Naive thymus-derived CD4-positive, alpha-beta T cell (primary cell): ENCODE results near the gene MMS19. TPM values are rescaled to one million over a fixed set of nuclear protein-coding genes. Genes with fewer than 3 reads are reported as not detected.
"Not testable (repeated sequence)": the region's sequence is repeated elsewhere in the genome, so short reads cannot be mapped to it uniquely, and the experiment has no call there.

Experiments
- ATAC-seq: fragments of 150-1000 bp; cut with Tn5 transposase; 2 replicates; pipeline ENCODE4 v1.10.0; 2021; ENCODE audit warnings: mild to moderate bottlenecking, moderate library complexity
- CTCF ChIA-PET: fragments of 350-600 bp; sonication (Branson Sonifier 250); formaldehyde crosslinking; loops from one replicate; lab custom pipeline; 2021; ENCODE audit warnings: antibody characterized with exemption; lab: Charles Lee
- POLR2A ChIA-PET: fragments of 350-600 bp; sonication (Branson Sonifier 250); formaldehyde crosslinking; loops from one replicate; lab custom pipeline; 2021; ENCODE audit warnings: antibody characterized with exemption, inconsistent platforms; lab: Charles Lee
- DNase-seq, 9 donors: peaks; one replicate each; pipeline versions ENCODE4 v3.0.0 to v3.0.0-alpha.2; 2020 to 2022; ENCODE audit warnings: mixed read lengths in 1 of 9
- H3K27ac ChIP-seq: one replicate; pipeline ENCODE4 v1.7.0; 2013; ENCODE audit warnings: mild to moderate bottlenecking, low read depth, low read length, moderate library complexity
- H3K27me3 ChIP-seq, 2 donors: one replicate each; pipeline ENCODE4 v1.7.0; 2013; ENCODE audit warnings: low read length in 2 of 2, mild to moderate bottlenecking in 2 of 2, moderate library complexity in 2 of 2; ENCODE audit not compliant: control insufficient read depth in 2 of 2, insufficient read depth in 2 of 2
- H3K36me3 ChIP-seq, 3 experiments: 1 replicate in 2 of 3; 2 replicates in 1 of 3; pipeline ENCODE4 v1.7.0; 2013; ENCODE audit warnings: low read length in 3 of 3, mild to moderate bottlenecking in 3 of 3, moderate library complexity in 1 of 3; ENCODE audit not compliant: insufficient read depth in 3 of 3, control insufficient read depth in 2 of 3
- H3K4me1 ChIP-seq, 2 donors: one replicate each; pipeline ENCODE4 v1.7.0; 2013; ENCODE audit warnings: low read length in 2 of 2, mild to moderate bottlenecking in 2 of 2, moderate library complexity in 1 of 2; ENCODE audit not compliant: control insufficient read depth in 2 of 2, insufficient read depth in 2 of 2
- H3K4me3 ChIP-seq: 2 replicates; pipeline ENCODE4 v1.7.0; 2013; ENCODE audit warnings: mild to moderate bottlenecking, low read length
- H3K9me3 ChIP-seq, 3 experiments: 1 replicate in 2 of 3; 2 replicates in 1 of 3; pipeline ENCODE4 v1.7.0; 2013; ENCODE audit warnings: low read length in 3 of 3; ENCODE audit not compliant: control insufficient read depth in 2 of 3
- H3K27ac Mint-ChIP-seq, 9 donors: one replicate each; pipeline ENCODE4 v1.8.0; 2020 to 2022; ENCODE audit warnings: mixed read lengths in 9 of 9, mild to moderate bottlenecking in 8 of 9, moderate library complexity in 5 of 9, inconsistent platforms in 2 of 9
- H3K27me3 Mint-ChIP-seq, 5 donors: one replicate each; pipeline ENCODE4 v1.8.0; 2021 to 2022; ENCODE audit warnings: mixed read lengths in 5 of 5, mild to moderate bottlenecking in 1 of 5
- H3K36me3 Mint-ChIP-seq, 5 donors: one replicate each; pipeline ENCODE4 v1.8.0; 2020 to 2022; ENCODE audit warnings: mixed read lengths in 5 of 5, mild to moderate bottlenecking in 3 of 5, inconsistent platforms in 1 of 5
- H3K4me1 Mint-ChIP-seq, 7 donors: one replicate each; pipeline ENCODE4 v1.8.0; 2020 to 2022; ENCODE audit warnings: mixed read lengths in 7 of 7, mild to moderate bottlenecking in 3 of 7, inconsistent platforms in 1 of 7
- H3K4me3 Mint-ChIP-seq, 10 donors: one replicate each; pipeline ENCODE4 v1.8.0; 2020 to 2022; ENCODE audit warnings: mild to moderate bottlenecking in 10 of 10, mixed read lengths in 10 of 10, moderate library complexity in 6 of 10, inconsistent platforms in 2 of 10
- H3K9me3 Mint-ChIP-seq, 11 donors: one replicate each; pipeline ENCODE4 v1.8.0; 2020 to 2022; ENCODE audit warnings: mixed read lengths in 11 of 11, mild to moderate bottlenecking in 4 of 11, inconsistent platforms in 1 of 11, moderate library complexity in 1 of 11
- intact Hi-C, 2 donors: fragments of 100-400 bp; cut with micrococcal nuclease; formaldehyde crosslinking; loops; one replicate each; pipeline ENCODE4 v1.15.1; 2023
- polyA plus RNA-seq, 2 donors: library from polyadenylated mRNA; unstranded; fragments of 300-500 nt; fragmentation: Illumina TruSeq; gene quantifications; one replicate each; pipeline ENCODE4 v1.2.3, GENCODE V29; 2021
- total RNA-seq, 6 experiments: library from RNA in 5 of 6; stranded (reverse) in 5 of 6; gene quantifications; 1 replicate in 5 of 6; 2 replicates in 1 of 6; pipeline ENCODE4 v1.2.3 and lab custom pipeline; 2021 to 2026

The MMS19 gene
- total and polyA plus RNA-seq, 7 experiments from 2014 or later = 37.4 to 113 (median 82.0) TPM

GRCh38 chr10:97428572-97428981 is 69.6 kb downstream of the MMS19 start:
- ChIA-PET POLR2A (interaction anchor here (1.0 kb wide), 1 partner anchor 10 kb away, joined by 3 read pairs; no protein-coding TSS in a partner anchor), CTCF (no interaction called here)
- no peaks in the 10 kb centered on the region for H3K9me3 ChIP-seq
- ATAC-seq = no peak
- Mint-ChIP-seq H3K27ac (peak overlapping the region in 8 of 9 donors; percentile 4 to 89 (median 74)), H3K4me1 (peaks cover 4 to 49% (median 29%) of the 10 kb centered on the region in 7 donors), H3K36me3 (peaks cover 0 to 41% (median 8%) of the 10 kb centered on the region in 5 donors), H3K4me3 (peak overlapping the region in 8 of 10 donors; percentile 18 to 96 (median 54)), H3K27me3 (peaks cover 0 to 2% (median 0%) of the 10 kb centered on the region in 5 donors), H3K9me3 (peaks cover 0 to 4% (median 0%) of the 10 kb centered on the region in 11 donors)
- H3K36me3 ChIP-seq = peaks cover 0 to 30% (median 18%) of the 10 kb centered on the region in 3 experiments
- DNase-seq = no peak
- H3K4me1 ChIP-seq = peaks cover 20 to 29% of the 10 kb centered on the region in 2 donors
- H3K4me3 ChIP-seq = no peak overlapping the region
- H3K27me3 ChIP-seq = no peaks in the 10 kb centered on the region
- peak overlapping the region; percentile 81 for H3K27ac ChIP-seq
- intact Hi-C loops = loop anchor here in 1 of 2 donors (1.0 kb wide), 1 partner anchor 17 kb away; no protein-coding TSS in a partner anchor

GRCh38 chr10:97427571-97428179 is 70.5 kb downstream of the MMS19 start:
- peak overlapping the region; percentile 92 for H3K4me3 ChIP-seq
- POLR2A ChIA-PET = interaction anchor here (0.6 to 1.5 kb wide), 3 partner anchors 9 to 27 kb away, joined by 3 to 4 read pairs (median 3); partner anchors contain the start of gene RRP12
- peaks cover 20 to 29% of the 10 kb centered on the region in 2 donors for H3K4me1 ChIP-seq
- H3K27ac ChIP-seq = peak overlapping the region; percentile 81
- Mint-ChIP-seq H3K9me3 (peaks cover 0 to 4% (median 0%) of the 10 kb centered on the region in 11 donors), H3K36me3 (peaks cover 0 to 41% (median 8%) of the 10 kb centered on the region in 5 donors), H3K4me3 (peak overlapping the region; percentile 83 to 97 (median 95)), H3K4me1 (peaks cover 10 to 57% (median 34%) of the 10 kb centered on the region in 7 donors), H3K27ac (peak overlapping the region; percentile 38 to 97 (median 92)), H3K27me3 (peaks cover 0 to 2% (median 0%) of the 10 kb centered on the region in 5 donors)
- CTCF ChIA-PET = interaction anchor here (0.6 to 0.7 kb wide), 3 partner anchors 17 to 65 kb away, joined by 3 to 4 read pairs (median 3); no protein-coding TSS in a partner anchor
- no peaks in the 10 kb centered on the region for H3K27me3 ChIP-seq
- ATAC-seq = no peak
- peaks cover 0 to 25% (median 18%) of the 10 kb centered on the region in 3 experiments for H3K36me3 ChIP-seq
- intact Hi-C loops = loop anchor here in 1 of 2 donors (1.0 kb wide), 1 partner anchor 18 kb away; no protein-coding TSS in a partner anchor
- no peak for DNase-seq
- no peaks in the 10 kb centered on the region for H3K9me3 ChIP-seq

GRCh38 chr10:97426776-97427570 is 71.2 kb downstream of the MMS19 start:
- Mint-ChIP-seq H3K4me3 (peak overlapping the region; percentile 83 to 97 (median 95)), H3K4me1 (peaks cover 10 to 56% (median 34%) of the 10 kb centered on the region in 7 donors), H3K27ac (peak overlapping the region; percentile 65 to 99 (median 95)), H3K27me3 (peaks cover 0 to 2% (median 0%) of the 10 kb centered on the region in 5 donors), H3K9me3 (peaks cover 0 to 4% (median 0%) of the 10 kb centered on the region in 11 donors), H3K36me3 (peaks cover 0 to 41% (median 6%) of the 10 kb centered on the region in 5 donors)
- Histone ChIP-seq H3K36me3 (peaks cover 0 to 23% (median 16%) of the 10 kb centered on the region in 3 experiments), H3K4me1 (peaks cover 20 to 29% of the 10 kb centered on the region in 2 donors), H3K9me3 (no peaks in the 10 kb centered on the region), H3K27me3 (no peaks in the 10 kb centered on the region), H3K27ac (peak overlapping the region; percentile 81), H3K4me3 (peak overlapping the region; percentile 92)
- POLR2A ChIA-PET = interaction anchor here (0.6 to 1.5 kb wide), 2 partner anchors 12 to 26 kb away, joined by 3 to 4 read pairs; partner anchors contain the start of gene RRP12
- DNase-seq = no peak
- intact Hi-C loops = loop anchor here (1.0 kb wide), 9 partner anchors 13 to 260 kb away; partner anchors contain the start of genes MMS19 (in 2 of the 2), RRP12 (in 2 of the 2), UBTD1 (in 2 of the 2) and ARHGAP19 (in 1 of the 2)
- ATAC-seq = no peak
- CTCF ChIA-PET = interaction anchor here (0.6 to 0.7 kb wide), 2 partner anchors 28 to 65 kb away, joined by 3 read pairs; no protein-coding TSS in a partner anchor

- peaks cover 20 to 29% of the 10 kb centered on the region in 2 donors for H3K4me1 ChIP-seq
Observed at GRCh38 chr10:97425964-97426775, 72.1 kb downstream of the MMS19 start, which contains the start of gene PGAM1. TSS of gene PGAM1 (plus strand) at chr10:97426191. CDS start at chr10:97426308, 117 bp downstream.

GRCh38 chr10:97423757-97424098 is 74.5 kb downstream of the MMS19 start:
- peaks cover 25 to 27% of the 10 kb centered on the region in 2 donors for H3K4me1 ChIP-seq
- H3K36me3 ChIP-seq, H3K4me3 ChIP-seq, CTCF ChIA-PET, H3K27me3 Mint-ChIP-seq, H3K9me3 Mint-ChIP-seq, H3K9me3 ChIP-seq, H3K27me3 ChIP-seq, DNase-seq, H3K27ac ChIP-seq, ATAC-seq: not testable (repeated sequence)
- peak overlapping the region in 1 of 10 donors; percentile 74 for H3K4me3 Mint-ChIP-seq
- H3K27ac Mint-ChIP-seq = peak overlapping the region in 7 of 9 donors; percentile 59 to 95 (median 92)
- POLR2A ChIA-PET = interaction anchor here (0.6 to 1.2 kb wide), 5 partner anchors 14 to 361 kb away, joined by 3 to 5 read pairs (median 3); no protein-coding TSS in a partner anchor
- intact Hi-C loops = loop anchor here in 1 of 2 donors (1.0 kb wide), 1 partner anchor 9 kb away; no protein-coding TSS in a partner anchor
- peaks cover 0 to 25% (median 0%) of the 10 kb centered on the region in 5 donors for H3K36me3 Mint-ChIP-seq
- H3K4me1 Mint-ChIP-seq = peaks cover 18 to 51% (median 41%) of the 10 kb centered on the region in 7 donors

More at GRCh38 chr10:97425964-97426775, 72.1 kb downstream of the MMS19 start, which contains the start of gene PGAM1:
- Histone ChIP-seq H3K27me3 (no peaks in the 10 kb centered on the region), H3K9me3 (no peaks in the 10 kb centered on the region), H3K27ac (peak within 1 kb of the TSS; percentile 87), H3K36me3 (peaks cover 0 to 15% (median 8%) of the 10 kb centered on the region in 3 experiments), H3K4me3 (peak within 1 kb of the TSS; percentile 92)
- peak within 1 kb of the TSS; percentile 83 to 97 (median 95) for H3K4me3 Mint-ChIP-seq
- peaks cover 0 to 4% (median 0%) of the 10 kb centered on the region in 11 donors for H3K9me3 Mint-ChIP-seq
- DNase-seq = peak; percentile 93 to 98 (median 97)
- peaks cover 0 to 2% (median 0%) of the 10 kb centered on the region in 5 donors for H3K27me3 Mint-ChIP-seq
- ChIA-PET CTCF (no interaction called here), POLR2A (interaction anchor here (0.6 to 1.5 kb wide), 2 partner anchors 12 to 26 kb away, joined by 3 read pairs; partner anchors contain the start of gene RRP12)
- peak within 1 kb of the TSS; percentile 77 to 99 (median 95) for H3K27ac Mint-ChIP-seq
- peaks cover 0 to 37% (median 4%) of the 10 kb centered on the region in 5 donors for H3K36me3 Mint-ChIP-seq
- ATAC-seq = peak; percentile 91
- intact Hi-C loops = loop anchor here (1.0 kb wide), 9 partner anchors 12 to 261 kb away; partner anchors contain the start of genes MMS19 (in 2 of the 2), RRP12 (in 2 of the 2), UBTD1 (in 2 of the 2) and ARHGAP19 (in 1 of the 2)
- peaks cover 10 to 53% (median 34%) of the 10 kb centered on the region in 7 donors for H3K4me1 Mint-ChIP-seq
